ENCODE measurements around the gene UPK3A.
"Not testable (repeated sequence)": the region's sequence is repeated elsewhere in the genome, so short reads cannot be mapped to it uniquely, and the experiment has no call there.

DNA sequence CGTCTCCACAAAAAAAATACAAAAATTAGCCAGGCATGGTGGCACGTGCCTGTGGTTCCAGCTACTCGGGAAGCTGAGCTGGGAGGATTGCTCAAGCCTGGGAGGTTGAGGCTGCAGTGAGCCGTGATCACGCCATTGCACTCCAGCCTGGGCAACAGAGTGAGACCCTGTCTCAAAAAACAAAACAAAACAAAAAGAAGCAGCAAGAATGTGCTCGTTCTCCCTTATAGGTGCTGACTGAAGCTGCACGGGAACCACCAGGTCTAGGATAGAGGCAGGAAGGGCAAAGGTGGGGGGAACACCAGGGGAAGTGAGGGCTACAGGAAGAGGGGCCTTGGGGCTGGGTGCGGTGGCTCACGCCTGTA lies 24.4 kb upstream of the UPK3A start:
- TF ChIP-seq, protein P1, sequence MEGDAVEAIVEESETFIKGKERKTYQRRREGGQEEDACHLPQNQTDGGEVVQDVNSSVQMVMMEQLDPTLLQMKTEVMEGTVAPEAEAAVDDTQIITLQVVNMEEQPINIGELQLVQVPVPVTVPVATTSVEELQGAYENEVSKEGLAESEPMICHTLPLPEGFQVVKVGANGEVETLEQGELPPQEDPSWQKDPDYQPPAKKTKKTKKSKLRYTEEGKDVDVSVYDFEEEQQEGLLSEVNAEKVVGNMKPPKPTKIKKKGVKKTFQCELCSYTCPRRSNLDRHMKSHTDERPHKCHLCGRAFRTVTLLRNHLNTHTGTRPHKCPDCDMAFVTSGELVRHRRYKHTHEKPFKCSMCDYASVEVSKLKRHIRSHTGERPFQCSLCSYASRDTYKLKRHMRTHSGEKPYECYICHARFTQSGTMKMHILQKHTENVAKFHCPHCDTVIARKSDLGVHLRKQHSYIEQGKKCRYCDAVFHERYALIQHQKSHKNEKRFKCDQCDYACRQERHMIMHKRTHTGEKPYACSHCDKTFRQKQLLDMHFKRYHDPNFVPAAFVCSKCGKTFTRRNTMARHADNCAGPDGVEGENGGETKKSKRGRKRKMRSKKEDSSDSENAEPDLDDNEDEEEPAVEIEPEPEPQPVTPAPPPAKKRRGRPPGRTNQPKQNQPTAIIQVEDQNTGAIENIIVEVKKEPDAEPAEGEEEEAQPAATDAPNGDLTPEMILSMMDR (IDR thresholded peaks at IDR 0.05) = not testable (repeated sequence)
- TF ChIP-seq POLR2A, POLR2AphosphoS5 (IDR thresholded peaks at IDR 0.05): not testable (repeated sequence)
